Measurements from ENCODE around the gene DNAJC25. TPM values are rescaled to one million over a fixed set of nuclear protein-coding genes. Genes with fewer than 3 reads are reported as not detected.

Gene DNAJC25
- total RNA-seq: 6.6 TPM
- long read RNA-seq, transcript DNAJC25-201 (4 exons, 2,268 nt): major isoform, 8 of 12 reads
- long read RNA-seq, partial matches to known transcripts: 2 of 12 reads
- long read RNA-seq, other reads (novel, unspliced or antisense): 0 of 12 reads

- no peaks in the 10 kb centered on the region for H3K9me3 ChIP-seq
- intact Hi-C loops (cut with DNase I): no loop called here
Observed at GRCh38 chr9:111631214-111631971, at the start of gene DNAJC25. DNAJC25 (plus strand) TSS chr9:111631334; CDS start chr9:111631408, 74 bp downstream.

DNA sequence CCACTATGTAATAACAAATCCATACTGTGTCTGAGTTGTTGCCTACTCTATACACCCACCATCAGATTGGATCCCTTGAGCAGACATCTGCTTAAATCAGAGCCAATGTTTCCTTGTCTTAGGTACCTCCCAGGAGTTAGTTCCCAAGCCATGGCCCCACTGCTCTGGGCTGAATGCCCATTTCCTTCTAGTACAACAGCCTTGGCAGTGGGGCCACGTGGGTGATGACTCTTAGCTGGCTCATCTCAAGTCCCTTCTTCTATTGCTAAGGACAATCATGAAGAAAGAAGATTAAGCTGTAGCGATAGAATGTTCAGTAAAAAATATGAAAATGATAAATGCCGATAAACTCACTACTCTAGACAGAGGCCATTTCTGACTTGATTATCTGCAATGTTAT, 48.2 kb upstream of the DNAJC25 start:
- Histone ChIP-seq H3K4me3 (no peak overlapping the region), H3K36me3 (peaks cover 72% of the 10 kb centered on the region), H3K4me1 (no peaks in the 10 kb centered on the region), H3K27me3 (no peaks in the 10 kb centered on the region), H3K27ac (no peak overlapping the region), H3K9me3 (no peaks in the 10 kb centered on the region)
- ATAC-seq: no peak
- intact Hi-C loops (cut with DNase I): no loop called here
- no peak for DNase-seq
- TF ChIP-seq, protein P1, sequence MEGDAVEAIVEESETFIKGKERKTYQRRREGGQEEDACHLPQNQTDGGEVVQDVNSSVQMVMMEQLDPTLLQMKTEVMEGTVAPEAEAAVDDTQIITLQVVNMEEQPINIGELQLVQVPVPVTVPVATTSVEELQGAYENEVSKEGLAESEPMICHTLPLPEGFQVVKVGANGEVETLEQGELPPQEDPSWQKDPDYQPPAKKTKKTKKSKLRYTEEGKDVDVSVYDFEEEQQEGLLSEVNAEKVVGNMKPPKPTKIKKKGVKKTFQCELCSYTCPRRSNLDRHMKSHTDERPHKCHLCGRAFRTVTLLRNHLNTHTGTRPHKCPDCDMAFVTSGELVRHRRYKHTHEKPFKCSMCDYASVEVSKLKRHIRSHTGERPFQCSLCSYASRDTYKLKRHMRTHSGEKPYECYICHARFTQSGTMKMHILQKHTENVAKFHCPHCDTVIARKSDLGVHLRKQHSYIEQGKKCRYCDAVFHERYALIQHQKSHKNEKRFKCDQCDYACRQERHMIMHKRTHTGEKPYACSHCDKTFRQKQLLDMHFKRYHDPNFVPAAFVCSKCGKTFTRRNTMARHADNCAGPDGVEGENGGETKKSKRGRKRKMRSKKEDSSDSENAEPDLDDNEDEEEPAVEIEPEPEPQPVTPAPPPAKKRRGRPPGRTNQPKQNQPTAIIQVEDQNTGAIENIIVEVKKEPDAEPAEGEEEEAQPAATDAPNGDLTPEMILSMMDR (IDR thresholded peaks at IDR 0.05): no peak

More at GRCh38 chr9:111631214-111631971, at the start of gene DNAJC25:
- Histone ChIP-seq H3K36me3 (no peaks in the 10 kb centered on the region), H3K27ac (peak within 1 kb of the TSS; percentile 93), H3K4me3 (peak within 1 kb of the TSS; percentile 98), H3K27me3 (no peaks in the 10 kb centered on the region), H3K4me1 (peaks cover 33% of the 10 kb centered on the region)
- ATAC-seq (peak; percentile 99), DNase-seq (peak; percentile 98)
- TF ChIP-seq, protein P1 (IDR thresholded peaks at IDR 0.05): no peak

DNA sequence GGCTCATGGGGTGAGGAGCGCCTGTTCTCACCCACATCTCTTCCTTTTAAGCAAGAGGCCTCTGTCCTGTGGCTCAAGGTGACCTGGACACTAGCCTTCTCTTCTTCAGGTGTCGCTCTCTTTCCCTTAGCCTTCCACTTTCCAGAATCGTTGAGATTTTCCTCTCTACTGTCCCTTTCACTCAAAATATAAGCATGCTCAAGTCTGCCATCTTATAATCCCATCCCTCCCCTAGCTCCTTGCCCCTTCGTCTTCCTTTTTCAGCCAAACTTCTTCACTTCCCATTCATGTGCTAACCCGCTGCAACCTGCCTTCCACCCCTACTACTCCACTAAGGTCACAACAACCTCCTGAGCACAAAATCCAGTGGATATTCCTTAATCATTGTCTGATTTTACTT, 44.8 kb upstream of the DNAJC25 start:
- H3K36me3 ChIP-seq: peaks cover 62% of the 10 kb centered on the region
- intact Hi-C loops (cut with DNase I): no loop called here

DNA sequence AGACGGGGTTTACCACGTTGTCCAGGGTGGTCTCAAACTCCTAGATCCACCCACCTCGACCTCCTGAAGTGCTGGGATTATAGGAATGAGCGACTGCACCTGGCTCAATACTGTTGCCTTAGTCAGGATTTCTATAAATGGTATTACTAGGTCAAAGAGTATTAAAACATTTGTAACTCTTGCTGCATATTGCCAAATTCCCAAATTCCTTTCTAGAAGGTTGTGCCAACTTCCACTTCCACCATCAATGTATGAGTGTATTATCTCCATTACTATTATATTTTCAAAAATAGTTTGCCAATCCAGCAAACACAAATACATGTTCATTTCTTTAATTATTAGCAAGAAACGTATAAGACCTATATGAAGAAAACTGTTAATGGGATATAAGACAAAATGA, 42.3 kb upstream of the DNAJC25 start:
- intact Hi-C loops (cut with DNase I): no loop called here
- H3K36me3 ChIP-seq: peaks cover 56% of the 10 kb centered on the region
- H3K27me3 ChIP-seq: no peaks in the 10 kb centered on the region
- ATAC-seq (no peak), DNase-seq (no peak)
- no peaks in the 10 kb centered on the region for H3K9me3 ChIP-seq
- H3K4me3 ChIP-seq: no peak overlapping the region
- H3K4me1 ChIP-seq: no peaks in the 10 kb centered on the region
- TF ChIP-seq, protein P1 (IDR thresholded peaks at IDR 0.05): no peak
- H3K27ac ChIP-seq: no peak overlapping the region

More for the DNA sequence above, 44.8 kb upstream of the DNAJC25 start:
- Histone ChIP-seq H3K27me3 (no peaks in the 10 kb centered on the region), H3K9me3 (no peaks in the 10 kb centered on the region), H3K4me1 (no peaks in the 10 kb centered on the region), H3K27ac (no peak overlapping the region), H3K4me3 (no peak overlapping the region)
- DNase-seq (no peak), ATAC-seq (no peak)
- TF ChIP-seq, protein P1 (IDR thresholded peaks at IDR 0.05): no peak

GRCh38 chr9:111597852-111598732, 33.0 kb upstream of the DNAJC25 start:
- H3K9me3 ChIP-seq: no peaks in the 10 kb centered on the region
- intact Hi-C loops (cut with DNase I): no loop called here
- ATAC-seq (peak; percentile 45), DNase-seq (peak; percentile 81)
- H3K27ac ChIP-seq: peak overlapping the region; percentile 94
- TF ChIP-seq, protein P1 (IDR thresholded peaks at IDR 0.05): peak; percentile 72
- no peaks in the 10 kb centered on the region for H3K4me1 ChIP-seq
- H3K4me3 ChIP-seq: peak overlapping the region; percentile 89
- peaks cover 13% of the 10 kb centered on the region for H3K36me3 ChIP-seq
- no peaks in the 10 kb centered on the region for H3K27me3 ChIP-seq
